ENCODE data around the gene ADIG. TPM values are rescaled to one million over a fixed set of nuclear protein-coding genes. Genes with fewer than 3 reads are reported as not detected.

ADIG gene
- total and polyA plus RNA-seq, 2 of the 13 experiments (the other 11 are each of a cell fraction or from before 2014, with no cell fraction given) = 0.15 TPM; not detected in 1

GRCh38 chr20:38599410-38599882 lies 18.4 kb downstream of the ADIG start (continued):
- TF ChIP-seq SIX4 (CRISPR knock-in tag; IDR thresholded peaks at IDR 0.05) = no peak
- peak; percentile 29; the same call in 1 of the 2 replicates for TF ChIP-seq ATF7-NPFF (CRISPR knock-in tag; IDR thresholded peaks at IDR 0.05; ENCODE audit: low read depth)
- no peak for TF ChIP-seq ARID4A (CRISPR knock-in tag; IDR thresholded peaks at IDR 0.05; ENCODE audit: borderline replicate concordance)
- TF ChIP-seq SOX5 (CRISPR knock-in tag; IDR thresholded peaks at IDR 0.05; ENCODE audit: borderline replicate concordance) = no peak
- peak; percentile 53; the same call in 1 of the 2 replicates for TF ChIP-seq PATZ1 (CRISPR knock-in tag; IDR thresholded peaks at IDR 0.05)
- TF ChIP-seq ZBTB44 (CRISPR knock-in tag; IDR thresholded peaks at IDR 0.05) = no peak
- no peak for TF ChIP-seq ZBTB39 (CRISPR knock-in tag; IDR thresholded peaks at IDR 0.05)
- TF ChIP-seq ZSCAN5A (CRISPR knock-in tag; IDR thresholded peaks at IDR 0.05; ENCODE audit: borderline replicate concordance) = no peak
- no peak for TF ChIP-seq THRA (CRISPR knock-in tag; IDR thresholded peaks at IDR 0.05; ENCODE audit: borderline replicate concordance)
- TF ChIP-seq ZNF503 (CRISPR knock-in tag; IDR thresholded peaks at IDR 0.05) = no peak
- TF ChIP-seq JUNB (CRISPR knock-in tag; IDR thresholded peaks at IDR 0.05; ENCODE audit: borderline replicate concordance) = no peak
- TF ChIP-seq SMAD3 (CRISPR knock-in tag; IDR thresholded peaks at IDR 0.05) = no peak
- TF ChIP-seq NFYC (CRISPR knock-in tag; IDR thresholded peaks at IDR 0.05) = no peak
- TF ChIP-seq MIER2 (CRISPR knock-in tag; IDR thresholded peaks at IDR 0.05) = no peak

All from HepG2 (cell line).